MCF 10A (cell line): Measurements from ENCODE around the gene D2HGDH. TPM values are rescaled to one million over a fixed set of nuclear protein-coding genes. Genes with fewer than 3 reads are reported as not detected.

Source experiments
- BruUV-seq: library from RNA; stranded (reverse); fragments of 400-500 nt; replicated peaks from 2 replicates; lab custom pipeline; 2021; lab: Mats Ljungman, UMichigan
- CTCF ChIA-PET: fragments of 300-600 bp; sonication (Branson Sonifier 250); formaldehyde crosslinking; extraction: SDS; loops from one replicate; lab custom pipeline; 2021; ENCODE audit warnings: antibody characterized with exemption, inconsistent platforms; lab: Yijun Ruan, JAX
- POLR2A ChIA-PET: fragments of 300-600, 350-650 bp; sonication (Branson Sonifier 250); formaldehyde crosslinking; extraction: SDS; loops from one replicate; lab custom pipeline; 2020; ENCODE audit warnings: antibody characterized with exemption, inconsistent platforms; lab: Yijun Ruan, JAX
- DNase-seq: peaks from one replicate; pipeline ENCODE4 v3.0.0-alpha.2; 2018; ENCODE audit not compliant: unreplicated experiment
- H3K27ac Mint-ChIP-seq: one replicate; pipeline ENCODE4 v1.8.0; 2022; ENCODE audit warnings: mild to moderate bottlenecking, low read depth, mixed read lengths; ENCODE audit not compliant: unreplicated experiment
- H3K27me3 Mint-ChIP-seq: one replicate; pipeline ENCODE4 v1.8.0; 2022; ENCODE audit warnings: mixed read lengths; ENCODE audit not compliant: insufficient read depth, unreplicated experiment
- H3K36me3 Mint-ChIP-seq: one replicate; pipeline ENCODE4 v1.8.0; 2022; ENCODE audit warnings: mild to moderate bottlenecking, moderate library complexity, mixed read lengths; ENCODE audit not compliant: insufficient read depth, unreplicated experiment
- H3K4me1 Mint-ChIP-seq: one replicate; pipeline ENCODE4 v1.8.0; 2022; ENCODE audit warnings: mixed read lengths; ENCODE audit not compliant: insufficient read depth, unreplicated experiment
- H3K4me3 Mint-ChIP-seq: one replicate; pipeline ENCODE4 v1.8.0; 2022; ENCODE audit warnings: mild to moderate bottlenecking, moderate library complexity, mixed read lengths; ENCODE audit not compliant: unreplicated experiment
- H3K9me3 Mint-ChIP-seq: one replicate; pipeline ENCODE4 v1.8.0; 2022; ENCODE audit warnings: mixed read lengths; ENCODE audit not compliant: unreplicated experiment
- CTCF ChIP-seq: fragments of 200-600 bp; IDR thresholded peaks from one replicate; pipeline ENCODE4 v1.8.0; 2022; ENCODE audit warnings: antibody characterized with exemption, mild to moderate bottlenecking; ENCODE audit not compliant: unreplicated experiment
- intact Hi-C: fragments of 100-400 bp; cut with micrococcal nuclease; formaldehyde crosslinking; loops from 2 replicates; pipeline ENCODE4 v1.14.1; 2022
- total RNA-seq: library from RNA; stranded (reverse); gene quantifications from 2 replicates; pipeline ENCODE4 v1.2.3, GENCODE V29; 2022

Gene D2HGDH
- total RNA-seq, 1 experiment from 2014 or later: 41.5 TPM

DNA sequence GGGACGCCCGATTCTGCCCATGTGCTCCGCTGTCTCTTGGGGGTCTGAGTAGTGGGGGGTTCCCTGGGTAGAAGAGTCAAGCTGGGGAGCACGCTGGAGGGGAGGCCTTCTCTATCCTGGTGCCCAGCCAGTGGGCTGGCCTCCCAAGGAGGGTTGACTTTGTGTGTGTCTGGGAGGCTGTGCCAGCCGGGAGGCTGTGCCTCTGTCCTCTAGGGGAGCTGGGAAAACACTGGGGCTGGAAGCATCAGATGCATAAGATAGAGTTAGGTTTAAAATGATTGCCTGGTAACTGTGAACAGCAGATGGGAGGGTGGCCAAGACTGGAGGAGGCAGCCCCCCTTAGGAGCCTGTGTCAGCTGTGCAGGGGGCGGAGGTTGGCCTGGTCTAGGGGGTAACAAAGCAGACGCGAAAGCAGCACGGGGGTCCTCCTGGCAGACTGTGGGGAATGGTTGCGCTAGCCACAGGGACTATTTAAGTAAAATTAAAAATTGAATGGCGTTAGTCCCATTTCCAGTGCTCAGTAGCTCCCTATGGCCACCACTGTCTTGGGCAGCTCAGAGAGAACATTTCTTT is 31.3 kb upstream of the D2HGDH start:
- POLR2A ChIA-PET: interaction anchor here (0.6 to 7.2 kb wide), 9 partner anchors 11 to 580 kb away, joined by 3 to 136 read pairs (median 7); partner anchors contain the start of genes ATG4B, D2HGDH, DTYMK and THAP4

GRCh38 chr2:241706537-241706936 is 27.9 kb upstream of the D2HGDH start:
- ChIA-PET POLR2A (interaction anchor here (0.6 to 1.2 kb wide), 3 partner anchors 27 to 162 kb away, joined by 3 to 8 read pairs (median 3); partner anchors contain the start of gene D2HGDH), CTCF (no interaction called here)
- H3K36me3 Mint-ChIP-seq: peaks cover 86% of the 10 kb centered on the region
- BruUV-seq: no TSS peak
- intact Hi-C loops: no loop called here
- no peaks in the 10 kb centered on the region for H3K9me3 Mint-ChIP-seq
- no peak for TF ChIP-seq CTCF
- H3K4me3 Mint-ChIP-seq: no peak overlapping the region
- no peak overlapping the region for H3K27ac Mint-ChIP-seq
- no peaks in the 10 kb centered on the region for H3K27me3 Mint-ChIP-seq
- no peak for DNase-seq
- peaks cover 7% of the 10 kb centered on the region for H3K4me1 Mint-ChIP-seq

More for the DNA sequence above, 31.3 kb upstream of the D2HGDH start:
- TSS peak; percentile 23 for BruUV-seq
- Mint-ChIP-seq H3K36me3 (peaks cover 61% of the 10 kb centered on the region), H3K4me1 (peaks cover 7% of the 10 kb centered on the region), H3K4me3 (peak overlapping the region; percentile 76), H3K27me3 (no peaks in the 10 kb centered on the region), H3K27ac (peak overlapping the region; percentile 41), H3K9me3 (no peaks in the 10 kb centered on the region)
- intact Hi-C loops: no loop called here
- no peak for TF ChIP-seq CTCF
- no peak for DNase-seq
- CTCF ChIA-PET: interaction anchor here (0.6 to 1.2 kb wide), 7 partner anchors 10 to 175 kb away, joined by 3 to 5 read pairs (median 4); no protein-coding TSS in a partner anchor

DNA sequence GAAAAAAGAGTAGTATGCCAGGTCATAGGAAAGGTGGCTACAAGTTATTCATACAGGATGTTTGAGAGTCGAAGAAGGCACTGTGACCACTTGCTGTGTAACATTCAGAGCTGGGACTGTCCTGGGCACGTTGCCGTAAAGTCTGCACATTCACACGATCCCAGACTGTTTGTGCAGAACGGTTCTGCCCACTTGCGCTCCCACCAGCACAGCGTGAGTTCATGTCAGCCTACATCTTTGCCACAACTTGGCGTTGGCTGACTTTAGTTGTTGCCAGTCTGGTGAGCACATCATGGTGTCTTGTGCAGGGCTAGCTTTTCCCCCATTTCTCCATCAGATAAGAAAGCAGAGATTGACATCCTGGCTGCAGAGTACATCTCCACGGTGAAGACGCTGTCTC is 25.6 kb upstream of the D2HGDH start:
- CTCF ChIA-PET: no interaction called here
- BruUV-seq: no TSS peak
- H3K36me3 Mint-ChIP-seq: peaks cover 95% of the 10 kb centered on the region

More for the DNA sequence above, 25.6 kb upstream of the D2HGDH start:
- H3K9me3 Mint-ChIP-seq: no peaks in the 10 kb centered on the region
- no peak for TF ChIP-seq CTCF
- H3K27me3 Mint-ChIP-seq: no peaks in the 10 kb centered on the region
- no peaks in the 10 kb centered on the region for H3K4me1 Mint-ChIP-seq
- POLR2A ChIA-PET: interaction anchor here (0.6 kb wide), 1 partner anchor 13 kb away, joined by 5 read pairs; no protein-coding TSS in a partner anchor
- intact Hi-C loops: no loop called here
- no peak for DNase-seq
- no peak overlapping the region for H3K4me3 Mint-ChIP-seq
- no peak overlapping the region for H3K27ac Mint-ChIP-seq
